ENCODE results near the gene PDCD1. TPM values are rescaled to one million over a fixed set of nuclear protein-coding genes. Genes with fewer than 3 reads are reported as not detected.
"Not testable (repeated sequence)": the region's sequence is repeated elsewhere in the genome, so short reads cannot be mapped to it uniquely, and the experiment has no call there.

Gene PDCD1
- total RNA-seq, 2 experiments from 2014 or later, result 9.5 to 11.4 TPM

DNA sequence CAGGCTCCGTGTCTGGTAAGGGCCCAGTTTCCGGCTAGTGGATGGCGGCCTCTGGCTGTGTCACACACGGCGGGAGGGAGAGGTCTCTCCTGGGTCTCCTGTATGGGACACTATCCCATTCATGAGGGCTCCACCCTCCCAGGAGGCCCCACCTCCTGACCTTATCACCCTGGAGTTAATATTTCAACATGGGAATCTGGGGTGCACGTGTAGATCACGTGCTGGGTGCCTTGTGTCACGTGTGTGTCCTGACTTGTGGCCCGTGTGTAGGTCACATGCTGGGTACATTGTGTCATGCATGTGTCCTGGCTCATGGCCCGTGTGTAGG is 39.8 kb downstream of the PDCD1 start:
- Histone ChIP-seq H3K36me3 (ENCODE audit: insufficient read depth, low read length) (no peaks in the 10 kb centered on the region), H3K9me3 (ENCODE audit: control insufficient read depth in 1 of 2, insufficient read depth in 1 of 2, low read length in 2 of 2) (peaks cover 0 to 3% of the 10 kb centered on the region in 2 experiments), H3K4me1 (ENCODE audit: insufficient read depth, low read length) (peaks cover 30% of the 10 kb centered on the region), H3K27me3 (ENCODE audit: control insufficient read depth in 1 of 2, insufficient read depth in 2 of 2, low read length in 2 of 2) (peaks cover 0 to 3% of the 10 kb centered on the region in 2 experiments), H3K27ac (ENCODE audit: low read depth in 1 of 2, low read length in 2 of 2) (no peak overlapping the region), H3K4me3 (ENCODE audit: low read length) (no peak overlapping the region)
- ATAC-seq (ENCODE audit: poor library complexity), result no peak
- TF ChIP-seq, protein P1, sequence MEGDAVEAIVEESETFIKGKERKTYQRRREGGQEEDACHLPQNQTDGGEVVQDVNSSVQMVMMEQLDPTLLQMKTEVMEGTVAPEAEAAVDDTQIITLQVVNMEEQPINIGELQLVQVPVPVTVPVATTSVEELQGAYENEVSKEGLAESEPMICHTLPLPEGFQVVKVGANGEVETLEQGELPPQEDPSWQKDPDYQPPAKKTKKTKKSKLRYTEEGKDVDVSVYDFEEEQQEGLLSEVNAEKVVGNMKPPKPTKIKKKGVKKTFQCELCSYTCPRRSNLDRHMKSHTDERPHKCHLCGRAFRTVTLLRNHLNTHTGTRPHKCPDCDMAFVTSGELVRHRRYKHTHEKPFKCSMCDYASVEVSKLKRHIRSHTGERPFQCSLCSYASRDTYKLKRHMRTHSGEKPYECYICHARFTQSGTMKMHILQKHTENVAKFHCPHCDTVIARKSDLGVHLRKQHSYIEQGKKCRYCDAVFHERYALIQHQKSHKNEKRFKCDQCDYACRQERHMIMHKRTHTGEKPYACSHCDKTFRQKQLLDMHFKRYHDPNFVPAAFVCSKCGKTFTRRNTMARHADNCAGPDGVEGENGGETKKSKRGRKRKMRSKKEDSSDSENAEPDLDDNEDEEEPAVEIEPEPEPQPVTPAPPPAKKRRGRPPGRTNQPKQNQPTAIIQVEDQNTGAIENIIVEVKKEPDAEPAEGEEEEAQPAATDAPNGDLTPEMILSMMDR (IDR thresholded peaks at IDR 0.05), result no peak
- Mint-ChIP-seq H3K27me3 (peaks cover 8% of the 10 kb centered on the region), H3K27ac (no peak overlapping the region), H3K36me3 (ENCODE audit: low read depth) (no peaks in the 10 kb centered on the region), H3K4me1 (ENCODE audit: low read depth) (peaks cover 5% of the 10 kb centered on the region), H3K9me3 (no peaks in the 10 kb centered on the region), H3K4me3 (no peak overlapping the region)
- intact Hi-C loops (cut with DNase I, micrococcal nuclease), result loop anchor here in 1 of 2 experiments (10.0 kb wide), 1 partner anchor 46 kb away; the partner anchor contains the start of gene RTP5
- POLR2A ChIA-PET, result no interaction called here
- CTCF ChIA-PET, result no interaction called here
- no peak for DNase-seq

DNA sequence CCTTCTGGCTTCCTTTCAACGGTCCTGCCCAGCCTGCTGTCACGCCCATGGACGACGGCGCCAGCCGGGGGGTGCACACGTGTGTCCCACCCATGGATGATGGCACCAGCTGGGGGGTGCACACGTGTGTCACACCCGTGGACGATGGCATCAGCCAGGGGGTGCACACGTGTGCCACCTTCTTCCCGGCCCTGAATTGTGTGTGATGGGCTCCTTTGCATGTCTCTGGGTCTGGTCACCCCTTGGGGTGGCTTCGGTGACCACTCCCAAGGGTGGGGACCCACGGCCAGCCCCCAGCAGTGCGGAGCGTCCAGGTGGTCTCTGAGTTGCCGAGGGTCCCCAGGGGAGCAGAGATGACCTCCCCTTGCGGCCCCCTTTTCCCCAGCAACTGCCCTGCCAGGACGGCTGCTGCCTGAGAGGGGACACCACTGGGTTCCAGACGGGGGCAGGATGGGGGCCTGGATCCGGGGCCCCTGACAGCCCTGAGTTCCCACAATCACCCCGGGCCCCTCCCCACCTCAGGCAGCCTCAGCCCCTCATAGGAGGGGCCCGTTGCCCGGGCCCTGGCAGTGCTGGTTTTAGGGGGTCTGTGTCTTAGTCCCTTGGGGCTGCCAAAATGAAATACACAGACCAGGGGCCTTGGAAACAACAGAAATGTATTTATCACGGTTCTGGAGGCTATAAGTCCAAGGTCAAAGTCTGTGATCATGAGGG is 40.3 kb downstream of the PDCD1 start:
- POLR2A ChIA-PET, result no interaction called here
- Mint-ChIP-seq H3K27ac (no peak overlapping the region), H3K9me3 (no peaks in the 10 kb centered on the region), H3K4me3 (no peak overlapping the region), H3K27me3 (peaks cover 5% of the 10 kb centered on the region), H3K4me1 (ENCODE audit: low read depth) (peaks cover 5% of the 10 kb centered on the region), H3K36me3 (ENCODE audit: low read depth) (no peaks in the 10 kb centered on the region)
- Histone ChIP-seq H3K4me3 (ENCODE audit: low read length) (no peak overlapping the region), H3K4me1 (ENCODE audit: insufficient read depth, low read length) (peaks cover 35% of the 10 kb centered on the region), H3K9me3 (ENCODE audit: control insufficient read depth in 1 of 2, insufficient read depth in 1 of 2, low read length in 2 of 2) (no peaks in the 10 kb centered on the region), H3K36me3 (ENCODE audit: insufficient read depth, low read length) (no peaks in the 10 kb centered on the region), H3K27me3 (ENCODE audit: control insufficient read depth in 1 of 2, insufficient read depth in 2 of 2, low read length in 2 of 2) (peaks cover 0 to 3% of the 10 kb centered on the region in 2 experiments), H3K27ac (ENCODE audit: low read depth in 1 of 2, low read length in 2 of 2) (no peak overlapping the region)
- peak in 1 of 14 experiments; percentile 19 for DNase-seq
- TF ChIP-seq, protein P1 (IDR thresholded peaks at IDR 0.05), result no peak
- ATAC-seq (ENCODE audit: poor library complexity), result no peak
- CTCF ChIA-PET, result no interaction called here
- intact Hi-C loops (cut with DNase I, micrococcal nuclease), result loop anchor here in 1 of 2 experiments (10.0 kb wide), 1 partner anchor 46 kb away; the partner anchor contains the start of gene RTP5

DNA sequence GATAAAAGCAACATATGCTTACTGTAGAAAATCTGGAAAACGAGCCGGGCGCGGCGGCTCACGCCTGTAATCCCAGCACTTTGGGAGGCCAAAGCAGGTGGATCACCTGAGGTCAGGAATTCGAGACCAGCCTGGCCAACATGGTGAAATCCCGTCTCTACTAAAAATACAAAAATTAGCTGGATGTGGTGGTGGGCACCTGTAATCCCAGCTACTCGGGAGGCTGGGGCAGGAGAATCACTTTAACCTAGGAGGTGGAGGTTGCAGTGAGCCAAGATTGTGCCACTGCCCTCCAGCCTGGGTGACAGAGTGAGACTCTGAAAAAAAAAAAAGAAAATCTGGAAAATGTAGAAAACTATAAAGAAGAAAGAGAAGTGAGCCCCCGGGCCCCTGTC is 40.9 kb downstream of the PDCD1 start:
- H3K9me3 Mint-ChIP-seq; H3K36me3 ChIP-seq (ENCODE audit: insufficient read depth, low read length); H3K27me3 ChIP-seq (ENCODE audit: control insufficient read depth in 1 of 2, insufficient read depth in 2 of 2, low read length in 2 of 2); H3K36me3 Mint-ChIP-seq (ENCODE audit: low read depth); CTCF ChIA-PET; H3K27me3 Mint-ChIP-seq; POLR2A ChIA-PET; H3K4me3 Mint-ChIP-seq; H3K9me3 ChIP-seq (ENCODE audit: control insufficient read depth in 1 of 2, insufficient read depth in 1 of 2, low read length in 2 of 2); H3K4me1 Mint-ChIP-seq (ENCODE audit: low read depth); H3K4me3 ChIP-seq (ENCODE audit: low read length); DNase-seq; H3K27ac ChIP-seq (ENCODE audit: low read depth in 1 of 2, low read length in 2 of 2); ATAC-seq (ENCODE audit: poor library complexity): not testable (repeated sequence)
- peak overlapping the region; percentile 44 for H3K27ac Mint-ChIP-seq
- H3K4me1 ChIP-seq (ENCODE audit: insufficient read depth, low read length), result peaks cover 40% of the 10 kb centered on the region
- intact Hi-C loops (cut with DNase I, micrococcal nuclease), result loop anchor here in 1 of 2 experiments (10.0 kb wide), 1 partner anchor 47 kb away; the partner anchor contains the start of gene RTP5
